ENCODE results near the gene MAT2A. TPM values are rescaled to one million over a fixed set of nuclear protein-coding genes. Genes with fewer than 3 reads are reported as not detected.

The MAT2A gene
- total and polyA plus RNA-seq, 9 of the 15 experiments (the other 6 are each of a cell fraction or from before 2014, with no cell fraction given), result 130 to 1,027 (median 240) TPM

GRCh38 chr2:85539361-85540132 is 579 bp downstream of the MAT2A start (continued):
- TF ChIP-seq SRF (CRISPR knock-in tag; IDR thresholded peaks at IDR 0.05) (peak in 1 of 2 experiments; percentile 53; a peak in 1 of 4 replicates), MNT (conservative IDR thresholded peaks at IDR 0.05) (peak; percentile 99), ZNF584 (CRISPR knock-in tag; IDR thresholded peaks at IDR 0.05; ENCODE audit: low read depth) (no peak; the same call in 1 of the 2 replicates), KLF16 (IDR thresholded peaks at IDR 0.05) (no peak), ZNF347 (CRISPR knock-in tag; IDR thresholded peaks at IDR 0.05; ENCODE audit: low read depth) (no peak), REST (IDR thresholded peaks at IDR 0.05; ENCODE audit: borderline replicate concordance) (no peak), REST (CRISPR knock-in tag; IDR thresholded peaks at IDR 0.05; ENCODE audit: low read depth) (no peak), ZNF41 (CRISPR knock-in tag; conservative IDR thresholded peaks at IDR 0.05) (0 out of 2 replicates have a peak, but pooled peaks have one; percentile 5), RFX7 (CRISPR knock-in tag; IDR thresholded peaks at IDR 0.05) (no peak), PHF20 (IDR thresholded peaks at IDR 0.05; ENCODE audit: partially characterized antibody) (no peak), CREB3 (tag; conservative IDR thresholded peaks at IDR 0.05; ENCODE audit: low read depth) (no peak), ELF1 (tag; IDR thresholded peaks at IDR 0.05) (no peak), MTF1 (CRISPR knock-in tag; IDR thresholded peaks at IDR 0.05; ENCODE audit: borderline replicate concordance) (no peak), ETS2 (tag; IDR thresholded peaks at IDR 0.05; ENCODE audit: borderline replicate concordance, poor library complexity, severe bottlenecking) (no peak), SP1 (CRISPR knock-in tag; IDR thresholded peaks at IDR 0.05) (peak; percentile 61), ZNF436 (CRISPR knock-in tag; IDR thresholded peaks at IDR 0.05) (0 out of 2 replicates have a peak, but pooled peaks have one; percentile 4), CHCHD3 (CRISPR knock-in tag; IDR thresholded peaks at IDR 0.05) (no peak)

All from K562 (cell line).